IMR-90 (cell line): ENCODE measurements around the gene EXD1. TPM values are rescaled to one million over a fixed set of nuclear protein-coding genes. Genes with fewer than 3 reads are reported as not detected.

ENCODE experiments used
- ATAC-seq: fragments of 200-7000 bp; cut with Tn5 transposase; 2 replicates; pipeline ENCODE4 v1.9.1; 2020; ENCODE audit warnings: low read depth, mild to moderate bottlenecking, moderate library complexity
- BruUV-seq: library from RNA; stranded (reverse); fragments of 400-500 nt; replicated peaks from 2 replicates; lab custom pipeline; 2021; lab: Mats Ljungman, UMichigan
- CTCF ChIA-PET: fragments of 300-600 bp; formaldehyde crosslinking; extraction: SDS; loops from one replicate; lab custom pipeline; 2021; ENCODE audit warnings: antibody characterized with exemption; lab: Yijun Ruan, JAX
- POLR2A ChIA-PET: fragments of 300-600 bp; sonication (Branson Sonifier 250); formaldehyde crosslinking; loops from one replicate; lab custom pipeline; 2022; ENCODE audit warnings: antibody characterized with exemption; ENCODE audit not compliant: unreplicated experiment; lab: Charles Lee
- DNase-seq: peaks from one replicate; pipeline ENCODE4 v3.0.0; 2013
- H2AFZ ChIP-seq: replicated peaks from 2 replicates; pipeline ENCODE3; 2013; ENCODE audit warnings: low read length, mild to moderate bottlenecking; ENCODE audit not compliant: poor library complexity
- H2AK5ac ChIP-seq: 2 replicates; pipeline ENCODE4 v1.6.1; 2013; ENCODE audit warnings: low read depth, low read length, inconsistent platforms
- H2AK9ac ChIP-seq: replicated peaks from 2 replicates; pipeline ENCODE3; 2013; ENCODE audit warnings: mild to moderate bottlenecking, low read depth, low read length, moderate library complexity; ENCODE audit not compliant: poor library complexity
- H2BK120ac ChIP-seq: 2 replicates; pipeline ENCODE4 v1.6.1; 2013; ENCODE audit warnings: low read depth, low read length, inconsistent platforms
- H2BK15ac ChIP-seq: 3 replicates; pipeline ENCODE4 v1.6.1; 2013; ENCODE audit warnings: low read depth, low read length, inconsistent platforms
- H2BK20ac ChIP-seq: 2 replicates; pipeline ENCODE4 v1.6.1; 2013; ENCODE audit warnings: low read depth, mild to moderate bottlenecking, inconsistent platforms, low read length, moderate library complexity
- H2BK5ac ChIP-seq: 2 replicates; pipeline ENCODE4 v1.6.1; 2013; ENCODE audit warnings: mild to moderate bottlenecking, low read depth, low read length, inconsistent platforms; ENCODE audit not compliant: poor library complexity, severe bottlenecking
- H3K14ac ChIP-seq: replicated peaks from 2 replicates; pipeline ENCODE4 v1.6.1; 2013; ENCODE audit warnings: low read depth, low read length, inconsistent platforms
- H3K18ac ChIP-seq: 2 replicates; pipeline ENCODE4 v1.6.1; 2013; ENCODE audit warnings: low read depth, low read length, control low read depth
- H3K23ac ChIP-seq: 2 replicates; pipeline ENCODE4 v1.6.1; 2013; ENCODE audit warnings: low read depth, low read length, inconsistent platforms
- H3K27ac ChIP-seq: 2 replicates; pipeline ENCODE4 v1.5.1; 2013; ENCODE audit warnings: mild to moderate bottlenecking, control low read depth, low read length; ENCODE audit not compliant: insufficient read depth
- H3K27me3 ChIP-seq: 2 replicates; pipeline ENCODE4 v1.6.1; 2013; ENCODE audit warnings: low read length; ENCODE audit not compliant: control insufficient read depth, insufficient read depth
- H3K36me3 ChIP-seq: 2 replicates; pipeline ENCODE4 v1.6.1; 2013; ENCODE audit warnings: low read length, mixed read lengths; ENCODE audit not compliant: control insufficient read depth, insufficient read depth
- H3K4ac ChIP-seq: 2 replicates; pipeline ENCODE4 v1.6.1; 2013; ENCODE audit warnings: low read depth, low read length, inconsistent platforms
- H3K4me1 ChIP-seq: 2 replicates; pipeline ENCODE4 v1.6.1; 2013; ENCODE audit warnings: low read length, mixed read lengths; ENCODE audit not compliant: control insufficient read depth, insufficient read depth
- H3K4me2 ChIP-seq: 2 replicates; pipeline ENCODE4 v1.6.1; 2013; ENCODE audit warnings: low read depth, mild to moderate bottlenecking, control low read depth, low read length, moderate library complexity
- H3K4me3 ChIP-seq: 2 replicates; pipeline ENCODE4 v1.5.1; 2013; ENCODE audit warnings: low read depth, mild to moderate bottlenecking, control low read depth, low read length, moderate library complexity; ENCODE audit not compliant: insufficient read depth
- H3K56ac ChIP-seq: 2 replicates; pipeline ENCODE4 v1.6.1; 2013; ENCODE audit warnings: low read length, inconsistent platforms; ENCODE audit not compliant: insufficient read depth; ENCODE audit errors: extremely low read depth
- H3K79me1 ChIP-seq, 2 experiments: 2 replicates each; pipeline ENCODE4 v1.6.1; 2013; ENCODE audit warnings: low read length in 2 of 2, inconsistent platforms in 1 of 2, low read depth in 1 of 2
- H3K9ac ChIP-seq: 2 replicates; pipeline ENCODE4 v1.6.1; 2013; ENCODE audit warnings: low read depth, low read length, control low read depth
- H3K9me1 ChIP-seq: 2 replicates; pipeline ENCODE4 v1.6.1; 2013; ENCODE audit warnings: low read length, inconsistent platforms; ENCODE audit not compliant: insufficient read depth
- H3K9me3 ChIP-seq: 2 replicates; pipeline ENCODE4 v1.6.1; 2013; ENCODE audit warnings: low read length; ENCODE audit not compliant: control insufficient read depth, insufficient read depth
- H4K20me1 ChIP-seq: 2 replicates; pipeline ENCODE4 v1.6.1; 2013; ENCODE audit warnings: low read length, inconsistent platforms; ENCODE audit not compliant: insufficient read depth
- H4K5ac ChIP-seq: 2 replicates; pipeline ENCODE4 v1.6.1; 2013; ENCODE audit warnings: mild to moderate bottlenecking, low read depth, low read length, control low read depth
- H4K8ac ChIP-seq, 2 experiments: 2 replicates each; pipeline ENCODE4 v1.6.1; 2013; ENCODE audit warnings: low read depth in 2 of 2, low read length in 2 of 2, control low read depth in 1 of 2, inconsistent platforms in 1 of 2
- H4K91ac ChIP-seq: 2 replicates; pipeline ENCODE4 v1.6.1; 2013; ENCODE audit warnings: low read depth, low read length, inconsistent platforms; ENCODE audit not compliant: insufficient read depth
- BHLHE40 ChIP-seq: fragments of 150-350 bp; IDR thresholded peaks from 2 replicates; pipeline ENCODE4 v1.6.1; 2016; ENCODE audit warnings: mild to moderate bottlenecking, low read depth, low read length
- CHD1 ChIP-seq: IDR thresholded peaks from 2 replicates; pipeline ENCODE4 v1.6.1; 2012; ENCODE audit warnings: low read depth, low read length, improper control_type of control experiment
- MAZ ChIP-seq: IDR thresholded peaks from 2 replicates; pipeline ENCODE4 v1.6.1; 2012; ENCODE audit warnings: low read depth, mild to moderate bottlenecking, low read length, improper control_type of control experiment, moderate library complexity, borderline replicate concordance
- POLR2A ChIP-seq: IDR thresholded peaks from 2 replicates; pipeline ENCODE4 v1.6.1; 2012; ENCODE audit warnings: mild to moderate bottlenecking, low read depth, low read length
- RAD21 ChIP-seq: IDR thresholded peaks from 2 replicates; pipeline ENCODE4 v1.6.1; 2012; ENCODE audit warnings: low read length, improper control_type of control experiment
- WGBS, 2 experiments: methylation state at CpG; one replicate each; pipeline versions ENCODE4 v1.1.5 to v1.1.7; 2013; ENCODE audit warnings: missing lambda C conversion rate in 2 of 2; ENCODE audit not compliant: insufficient read length in 1 of 2; ENCODE audit errors: extremely low coverage in 2 of 2; 5-methylcytosine and 5-hydroxymethylcytosine counted together
- dilution Hi-C: fragments of 300-500 bp; cut with HindIII; formaldehyde crosslinking; loops from one replicate; pipeline ENCODE4 v1.14.3; 2018; ENCODE audit warnings: low sequenced_read_pairs; ENCODE audit not compliant: unreplicated experiment
- in situ Hi-C: fragments of 300-500 bp; cut with MboI; formaldehyde crosslinking; loops from 3 replicates; pipeline ENCODE4 v1.14.3; 2019; ENCODE audit warnings: low sequenced_read_pairs, inconsistent platforms, mixed read lengths
- intact Hi-C: fragments of 100-400 bp; cut with micrococcal nuclease; formaldehyde crosslinking; loops from 2 replicates; pipeline ENCODE4 v1.10.0; 2022
- polyA plus RNA-seq, 3 experiments: library from polyadenylated mRNA; depleted of rRNA; stranded (reverse); fragments of >200 nt; gene quantifications; 2 replicates each; pipeline ENCODE4 v1.2.3, GENCODE V29; 2012; ENCODE audit warnings: low replicate concordance in 1 of 3
- total RNA-seq: library from RNA; depleted of rRNA; stranded (reverse); fragments of >200 nt; gene quantifications from 2 replicates; pipeline ENCODE4 v1.2.3, GENCODE V29; 2012
- TF ChIP-seq, protein P1 (sequence below): conservative IDR thresholded peaks from 2 replicates; pipeline ENCODE4 v1.5.1; 2012; ENCODE audit warnings: mild to moderate bottlenecking, low read depth, low read length, improper control_type of control experiment
- TF ChIP-seq, protein P2 (sequence below): fragments of 150-350 bp; IDR thresholded peaks from 2 replicates; pipeline ENCODE4 v1.6.1; 2016; ENCODE audit warnings: low read depth, mild to moderate bottlenecking, low read length, moderate library complexity, borderline replicate concordance
- TF ChIP-seq, protein P3 (sequence below): fragments of 150-350 bp; IDR thresholded peaks from 2 replicates; pipeline ENCODE4 v1.6.1; 2017; ENCODE audit warnings: mild to moderate bottlenecking, antibody characterized with exemption, low read length, low read depth

EXD1 gene
- total and polyA plus RNA-seq, 2 of the 4 experiments (the other 2 are of a cell fraction): not detected

DNA sequence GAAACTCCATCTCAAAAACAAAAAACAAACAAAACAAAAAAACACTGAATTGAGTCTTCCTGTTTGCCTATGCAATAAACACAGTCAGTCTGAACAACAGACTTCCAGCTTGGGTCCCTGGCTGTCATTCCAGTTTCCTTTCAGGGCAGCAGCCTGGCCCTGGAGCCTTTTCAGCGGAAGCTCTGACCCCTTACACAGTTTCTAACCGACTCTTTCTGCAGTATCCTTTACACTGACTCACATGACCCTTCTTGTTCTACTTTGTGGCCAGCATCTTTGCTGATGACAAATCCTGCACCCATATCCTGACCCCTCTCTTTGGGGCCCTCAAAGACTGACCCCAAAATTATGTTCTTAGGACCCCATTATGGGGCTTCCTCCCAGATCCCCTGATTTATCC is 76.1 kb downstream of the EXD1 start:
- no CpG with 5 or more reads among the region's 2 CpGs for WGBS, 2 experiments

More for the DNA sequence above, 76.1 kb downstream of the EXD1 start:
- Histone ChIP-seq H3K23ac (no peak overlapping the region), H3K9me3 (no peaks in the 10 kb centered on the region), H3K27ac (no peak overlapping the region), H4K91ac (no peak overlapping the region), H2BK20ac (peak overlapping the region; percentile 42; the same call in 1 of the 2 replicates), H3K56ac (no peak overlapping the region), H3K4me3 (no peak overlapping the region), H3K36me3 (no peaks in the 10 kb centered on the region), H2AFZ (peak overlapping the region; percentile 47), H4K20me1 (no peaks in the 10 kb centered on the region), H3K4me1 (no peaks in the 10 kb centered on the region), H2BK5ac (no peak overlapping the region), H3K9ac (no peak overlapping the region), H3K4ac (no peak overlapping the region), H2AK9ac (no peak overlapping the region), H3K79me1 (no peaks in the 10 kb centered on the region), H2BK120ac (no peak overlapping the region), H2AK5ac (no peak overlapping the region), H3K18ac (no peak overlapping the region), H2BK15ac (no peak overlapping the region), H4K5ac (no peak overlapping the region), H3K14ac (no peak overlapping the region), H3K9me1 (peaks cover 2% of the 10 kb centered on the region; the same call in 1 of the 2 replicates), H3K27me3 (no peaks in the 10 kb centered on the region), H3K4me2 (no peak overlapping the region), H4K8ac (no peak overlapping the region)
- dilution Hi-C loops: no loop called here
- DNase-seq (no peak), ATAC-seq (no peak)
- TF ChIP-seq BHLHE40: no peak
- TF ChIP-seq CHD1: no peak
- no peak for TF ChIP-seq RAD21
- TF ChIP-seq, protein P1, sequence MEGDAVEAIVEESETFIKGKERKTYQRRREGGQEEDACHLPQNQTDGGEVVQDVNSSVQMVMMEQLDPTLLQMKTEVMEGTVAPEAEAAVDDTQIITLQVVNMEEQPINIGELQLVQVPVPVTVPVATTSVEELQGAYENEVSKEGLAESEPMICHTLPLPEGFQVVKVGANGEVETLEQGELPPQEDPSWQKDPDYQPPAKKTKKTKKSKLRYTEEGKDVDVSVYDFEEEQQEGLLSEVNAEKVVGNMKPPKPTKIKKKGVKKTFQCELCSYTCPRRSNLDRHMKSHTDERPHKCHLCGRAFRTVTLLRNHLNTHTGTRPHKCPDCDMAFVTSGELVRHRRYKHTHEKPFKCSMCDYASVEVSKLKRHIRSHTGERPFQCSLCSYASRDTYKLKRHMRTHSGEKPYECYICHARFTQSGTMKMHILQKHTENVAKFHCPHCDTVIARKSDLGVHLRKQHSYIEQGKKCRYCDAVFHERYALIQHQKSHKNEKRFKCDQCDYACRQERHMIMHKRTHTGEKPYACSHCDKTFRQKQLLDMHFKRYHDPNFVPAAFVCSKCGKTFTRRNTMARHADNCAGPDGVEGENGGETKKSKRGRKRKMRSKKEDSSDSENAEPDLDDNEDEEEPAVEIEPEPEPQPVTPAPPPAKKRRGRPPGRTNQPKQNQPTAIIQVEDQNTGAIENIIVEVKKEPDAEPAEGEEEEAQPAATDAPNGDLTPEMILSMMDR: no peak
- TF ChIP-seq POLR2A: no peak
- TF ChIP-seq, protein P2, sequence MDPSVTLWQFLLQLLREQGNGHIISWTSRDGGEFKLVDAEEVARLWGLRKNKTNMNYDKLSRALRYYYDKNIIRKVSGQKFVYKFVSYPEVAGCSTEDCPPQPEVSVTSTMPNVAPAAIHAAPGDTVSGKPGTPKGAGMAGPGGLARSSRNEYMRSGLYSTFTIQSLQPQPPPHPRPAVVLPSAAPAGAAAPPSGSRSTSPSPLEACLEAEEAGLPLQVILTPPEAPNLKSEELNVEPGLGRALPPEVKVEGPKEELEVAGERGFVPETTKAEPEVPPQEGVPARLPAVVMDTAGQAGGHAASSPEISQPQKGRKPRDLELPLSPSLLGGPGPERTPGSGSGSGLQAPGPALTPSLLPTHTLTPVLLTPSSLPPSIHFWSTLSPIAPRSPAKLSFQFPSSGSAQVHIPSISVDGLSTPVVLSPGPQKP: no peak
- TF ChIP-seq, protein P3, sequence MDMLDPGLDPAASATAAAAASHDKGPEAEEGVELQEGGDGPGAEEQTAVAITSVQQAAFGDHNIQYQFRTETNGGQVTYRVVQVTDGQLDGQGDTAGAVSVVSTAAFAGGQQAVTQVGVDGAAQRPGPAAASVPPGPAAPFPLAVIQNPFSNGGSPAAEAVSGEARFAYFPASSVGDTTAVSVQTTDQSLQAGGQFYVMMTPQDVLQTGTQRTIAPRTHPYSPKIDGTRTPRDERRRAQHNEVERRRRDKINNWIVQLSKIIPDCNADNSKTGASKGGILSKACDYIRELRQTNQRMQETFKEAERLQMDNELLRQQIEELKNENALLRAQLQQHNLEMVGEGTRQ: no peak
- TF ChIP-seq MAZ: no peak
- no TSS peak for BruUV-seq
- CTCF ChIA-PET: interaction anchor here (0.5 kb wide), 1 partner anchor 485 kb away, joined by 5 read pairs; no protein-coding TSS in a partner anchor
- POLR2A ChIA-PET: no interaction called here
- intact Hi-C loops: no loop called here
- in situ Hi-C loops: no loop called here
